Kasumi-1 (cell line): ENCODE data around the gene TTC31.
"Not testable (repeated sequence)": the region's sequence is repeated elsewhere in the genome, so short reads cannot be mapped to it uniquely, and the experiment has no call there.

Experiments used
- DNase-seq, 2 experiments: peaks; one replicate each; lab custom pipeline; 2025; lab: John Stamatoyannopoulos, UW

TTC31 gene

DNA sequence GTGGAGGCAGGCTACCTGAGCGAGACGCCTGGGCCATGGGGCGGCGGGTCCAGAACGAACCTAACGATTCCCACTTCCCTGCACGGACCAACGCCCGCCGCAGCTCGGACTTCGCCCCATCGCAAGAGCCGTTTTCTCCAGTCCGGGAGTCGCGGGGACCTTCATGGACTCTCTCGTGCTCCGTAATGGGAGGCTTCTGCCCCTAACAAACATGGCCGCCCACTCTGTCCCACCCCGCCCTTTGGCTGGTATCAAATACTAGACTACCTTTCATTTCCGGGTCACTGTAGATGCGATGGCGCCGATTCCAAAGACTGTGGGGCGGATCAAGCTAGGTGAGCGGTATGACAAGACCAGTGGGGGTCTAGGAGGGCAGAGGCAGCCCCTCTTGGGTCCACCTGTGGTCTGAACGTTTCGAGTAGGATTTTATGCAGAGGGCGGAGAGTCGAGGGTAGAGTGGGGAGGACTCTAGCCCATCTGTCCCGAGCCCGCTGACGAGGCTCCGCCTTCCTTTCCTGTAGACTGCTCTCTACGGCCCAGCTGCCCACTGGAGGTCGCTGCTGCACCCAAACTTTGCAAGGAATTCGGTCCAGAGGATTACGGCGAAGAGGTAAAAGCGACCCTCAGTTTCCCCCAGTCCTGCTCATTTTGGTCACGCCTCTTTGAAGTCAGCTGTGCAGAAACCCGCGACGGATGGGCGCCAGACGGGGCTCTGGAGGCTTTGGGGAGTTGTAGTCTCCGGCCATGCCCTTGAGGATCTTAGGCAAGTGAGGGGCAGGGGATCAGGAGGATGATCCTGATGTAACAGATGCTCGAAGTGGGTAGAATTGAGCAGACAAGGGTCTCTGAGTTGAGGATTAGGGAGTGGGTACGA lies at the start of gene TTC31, which contains the start of gene CCDC142:
Gene TTC31, plus strand, starts transcription at position 281 of the 874 bp plus-strand sequence. Its CDS starts 15 bp downstream, at position 296.
Gene CCDC142, minus strand, starts transcription at position 198 of the 874 bp plus-strand sequence. Its CDS starts 161 bp downstream, at position 37.
- DNase-seq: peak; percentile 95 to 96

DNA sequence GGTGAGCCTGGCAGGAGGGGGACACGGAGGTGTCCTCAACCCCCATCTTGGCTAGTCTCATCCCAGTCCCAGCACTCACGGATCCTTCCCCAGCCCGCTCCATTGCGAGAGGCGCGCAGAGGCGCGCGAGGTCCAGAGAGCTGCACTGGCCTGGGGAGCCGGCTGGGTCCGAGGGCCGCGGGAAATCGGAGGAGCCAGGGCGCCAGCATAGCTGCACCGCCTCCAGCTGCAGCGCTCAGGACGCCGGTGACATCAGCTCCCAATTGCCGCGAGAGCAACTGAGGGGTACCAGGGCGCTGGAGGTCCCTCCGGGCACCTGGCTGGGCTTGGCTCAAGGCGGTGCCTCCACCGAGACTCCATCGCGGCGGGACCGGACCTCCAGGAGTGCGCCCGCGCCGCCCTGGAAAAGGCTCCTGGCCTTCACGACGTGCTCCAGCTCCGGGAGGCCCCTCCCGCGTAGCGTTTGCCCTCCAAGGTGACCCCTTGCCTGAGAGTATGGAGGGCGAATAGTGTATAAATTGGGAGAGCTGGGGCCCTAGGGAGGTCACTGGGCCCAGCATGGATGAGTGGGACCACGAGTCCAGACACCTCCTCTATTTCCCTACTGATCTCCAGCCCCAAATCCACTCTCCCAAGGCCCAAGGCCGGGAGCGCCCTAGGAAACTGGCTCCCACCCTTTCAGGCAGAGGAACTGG lies 46.6 kb upstream of the TTC31 start:
- DNase-seq: no peak

DNA sequence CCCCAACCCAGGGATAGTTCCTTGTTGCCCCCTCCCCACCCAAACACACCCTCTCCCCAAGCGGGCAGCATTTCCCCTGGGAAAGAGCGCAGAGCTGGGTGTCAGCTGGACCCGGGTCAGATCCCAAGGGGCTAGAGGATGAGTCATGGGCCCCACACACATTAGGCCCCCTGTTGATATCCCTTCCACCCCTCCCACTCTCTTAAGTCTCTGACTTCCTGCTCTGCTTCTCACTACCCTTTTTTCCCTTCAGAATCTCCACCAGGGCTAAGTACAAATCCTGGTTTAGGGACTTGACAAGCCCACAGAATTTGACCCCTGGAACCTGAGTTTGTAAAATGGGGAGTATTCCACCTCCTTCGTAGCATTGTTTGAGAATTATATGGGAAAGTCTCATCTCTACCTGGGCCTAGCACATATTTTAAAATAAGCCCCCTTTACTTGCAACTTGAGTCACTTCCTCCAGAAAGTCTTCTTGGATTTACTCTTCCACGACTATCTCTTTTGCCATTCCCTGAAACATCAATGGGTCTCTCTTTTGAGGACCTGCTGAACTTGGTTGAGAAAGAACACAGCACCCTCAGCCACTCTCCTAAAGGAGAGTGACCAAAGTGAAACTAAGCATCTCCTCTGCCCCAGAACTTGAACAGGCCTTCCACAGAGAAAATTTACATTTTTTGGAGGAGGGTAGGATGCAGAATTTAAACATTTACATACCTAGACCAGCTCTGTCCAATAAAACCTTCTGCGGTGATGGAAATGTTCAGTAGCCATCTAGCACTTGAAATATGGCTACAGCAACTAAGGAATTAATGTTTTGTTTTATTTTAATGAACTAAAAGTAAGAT lies 45.8 kb upstream of the TTC31 start:
- no peak for DNase-seq

DNA sequence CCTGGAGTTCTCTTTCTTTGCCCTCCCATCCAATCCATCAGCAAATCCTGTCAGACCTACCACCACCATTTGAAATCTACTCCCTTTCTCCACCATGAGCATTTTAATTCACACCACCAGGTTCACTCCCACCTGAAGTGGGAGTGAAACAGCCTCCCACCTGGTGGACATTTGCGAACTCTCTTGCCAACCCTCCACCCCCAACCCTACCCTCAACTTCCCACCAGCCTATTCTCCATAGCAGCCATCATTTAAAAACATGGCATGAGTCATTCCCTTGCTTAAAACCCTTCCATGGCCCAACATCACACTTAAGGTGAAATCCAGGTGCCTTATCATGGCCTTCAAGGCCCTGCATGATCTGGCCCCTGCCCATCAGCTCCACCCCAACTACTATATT lies 44.6 kb upstream of the TTC31 start:
- DNase-seq: no peak

DNA sequence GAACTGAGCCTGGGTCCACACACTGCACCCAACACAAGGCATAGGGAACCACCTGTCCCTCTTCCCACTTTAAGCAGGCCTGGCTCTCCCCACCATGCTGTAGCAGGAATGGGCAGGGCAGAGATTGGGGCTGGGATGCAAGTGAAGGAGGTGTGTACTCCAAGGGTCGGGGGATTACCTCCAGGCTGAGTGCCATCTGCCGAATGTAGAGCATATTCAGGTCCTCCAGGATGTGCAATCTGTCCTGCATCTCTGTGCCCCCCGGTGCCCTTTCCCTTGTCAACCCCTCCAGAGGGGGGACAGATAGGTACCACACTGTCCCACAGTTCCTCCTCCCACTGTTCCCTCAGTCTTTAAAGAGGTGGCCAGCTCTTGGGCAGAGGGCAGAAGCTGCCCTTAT lies 43.5 kb upstream of the TTC31 start:
- DNase-seq: no peak

DNA sequence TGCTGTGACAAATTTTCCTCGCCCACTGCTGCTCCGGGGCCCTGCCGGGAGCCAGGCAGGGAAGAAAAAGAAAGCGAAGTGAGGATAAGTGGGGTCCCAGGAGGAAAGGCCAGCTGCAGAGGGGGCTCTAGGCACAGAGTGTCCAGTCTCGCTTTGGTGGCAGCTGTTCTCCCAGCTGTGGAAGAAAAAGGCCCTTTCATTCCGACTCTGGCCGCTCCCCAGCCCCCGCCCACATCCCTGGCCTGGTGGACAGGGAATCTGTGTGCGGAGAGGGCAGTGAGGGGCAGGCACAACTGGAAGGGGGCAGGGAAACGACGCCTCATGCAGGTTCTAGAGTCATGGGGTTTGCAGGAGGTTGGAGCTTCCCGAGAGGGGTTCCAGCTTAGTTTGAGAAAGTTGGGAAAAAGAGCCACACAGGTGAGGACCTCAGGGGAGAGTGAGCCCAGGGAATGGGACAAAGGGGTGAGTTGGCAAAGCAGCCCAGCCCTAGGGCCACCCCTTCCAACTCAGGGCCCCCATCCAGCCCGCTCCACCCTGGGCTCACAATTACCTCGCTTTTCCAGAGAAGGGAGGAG lies 43.0 kb upstream of the TTC31 start:
- no peak for DNase-seq

DNA sequence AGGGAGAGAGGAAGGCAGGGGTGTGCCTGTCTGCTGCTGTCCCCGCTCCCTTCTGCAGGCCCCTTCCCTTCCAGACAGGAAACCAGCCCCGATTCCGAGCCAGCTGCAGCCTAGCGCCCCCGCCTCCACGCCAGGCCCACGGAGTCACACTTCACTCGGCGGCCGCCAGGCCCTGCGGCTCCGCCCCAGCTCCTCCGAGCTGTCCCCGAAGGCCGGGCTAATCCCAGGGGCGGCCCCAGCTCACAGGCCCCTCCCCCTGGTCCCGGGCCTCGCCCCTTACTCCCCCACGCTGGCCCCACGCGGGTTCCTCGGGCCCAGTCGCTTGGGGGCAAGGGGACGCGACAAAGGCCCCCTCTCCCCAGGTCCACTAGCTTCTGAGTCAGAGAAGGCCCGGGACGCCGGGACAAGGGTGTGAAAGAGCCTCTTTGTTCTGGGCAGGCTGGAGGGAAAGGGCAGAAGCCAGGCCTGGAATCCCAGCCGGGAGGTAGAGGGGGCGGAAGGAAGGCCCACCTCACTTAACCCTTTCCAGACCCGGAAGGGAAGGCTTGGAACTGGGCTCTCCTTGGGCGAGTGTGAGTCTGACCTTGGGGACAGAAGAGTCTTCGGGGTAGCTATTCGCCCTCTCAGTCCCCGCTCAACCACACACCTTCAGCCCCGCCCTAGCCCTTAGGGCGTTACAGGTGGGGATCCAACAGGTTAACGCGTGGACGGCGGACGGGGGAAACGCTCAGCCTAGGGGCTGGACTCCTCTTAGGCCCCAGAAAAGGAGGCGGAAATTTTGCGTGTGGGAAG lies 42.3 kb upstream of the TTC31 start:
- peak; percentile 93 for DNase-seq

DNA sequence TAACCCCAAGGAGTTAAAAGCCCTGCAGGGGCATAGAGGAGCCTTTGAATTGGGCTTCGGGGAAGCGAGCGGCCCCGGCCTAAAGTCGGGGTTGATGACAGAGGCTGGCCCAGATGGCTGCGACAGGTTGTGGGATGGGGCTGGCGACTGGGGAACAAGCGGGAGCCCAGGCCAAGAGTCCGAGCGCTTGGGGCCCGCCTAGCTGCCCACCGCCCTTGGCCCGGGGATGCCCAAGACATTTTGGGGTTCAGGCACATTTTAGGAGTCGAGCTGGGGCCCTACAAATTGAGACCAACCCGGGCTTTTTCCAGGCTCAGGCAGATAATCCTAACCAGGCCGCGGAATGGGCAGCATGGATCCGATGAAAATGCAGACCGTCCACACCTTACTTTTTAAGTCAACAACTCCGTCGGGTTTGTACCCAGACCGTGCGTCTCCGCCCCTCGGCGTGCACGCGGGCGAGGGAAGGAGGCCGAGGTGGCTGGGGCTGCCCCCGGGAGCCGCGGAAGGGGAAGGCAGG lies 41.7 kb upstream of the TTC31 start:
- DNase-seq: no peak

DNA sequence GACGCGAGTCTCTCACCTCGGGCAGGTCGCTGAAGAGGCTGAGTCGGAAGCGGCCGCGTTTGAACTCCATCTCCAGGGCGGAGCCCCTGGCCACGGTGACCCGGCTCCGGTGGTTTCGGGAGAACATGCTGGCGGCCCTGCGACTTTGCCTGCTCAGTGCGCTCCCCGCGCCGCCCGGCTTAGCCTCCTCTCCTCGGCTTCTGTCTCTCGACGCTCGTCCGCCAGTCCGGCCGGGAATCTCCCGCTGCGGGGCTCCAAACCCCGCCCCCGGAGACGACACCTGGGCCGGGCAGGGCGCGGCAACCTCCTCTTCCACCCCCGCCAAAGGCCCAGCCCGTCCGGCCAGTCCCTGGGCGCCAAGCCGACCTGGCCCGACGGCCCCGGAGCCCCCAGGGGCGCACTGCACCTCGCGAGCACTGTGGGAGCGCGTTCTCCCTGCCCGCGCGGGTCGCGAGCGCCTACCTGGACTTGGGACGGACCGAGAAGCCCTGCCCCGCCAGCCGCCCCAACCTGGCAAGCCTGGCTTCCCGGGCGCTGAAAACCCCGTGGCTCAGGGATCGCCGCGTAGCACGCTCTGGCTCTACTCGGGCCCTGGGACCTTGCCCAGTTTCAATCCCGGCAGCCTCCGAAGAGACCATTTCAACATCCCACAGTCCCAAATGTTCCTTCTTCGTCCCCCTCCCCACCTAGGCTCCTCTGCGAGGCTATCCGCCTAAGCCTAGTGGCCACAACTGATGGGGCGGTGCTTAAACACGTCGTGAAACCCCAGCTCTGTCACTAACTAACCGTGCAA lies 41.0 kb upstream of the TTC31 start, which contains the start of gene RTKN:
Gene RTKN, minus strand, starts transcription at position 248 of the 793 bp plus-strand sequence. Its CDS starts 121 bp downstream, at position 127.
- no peak for DNase-seq

DNA sequence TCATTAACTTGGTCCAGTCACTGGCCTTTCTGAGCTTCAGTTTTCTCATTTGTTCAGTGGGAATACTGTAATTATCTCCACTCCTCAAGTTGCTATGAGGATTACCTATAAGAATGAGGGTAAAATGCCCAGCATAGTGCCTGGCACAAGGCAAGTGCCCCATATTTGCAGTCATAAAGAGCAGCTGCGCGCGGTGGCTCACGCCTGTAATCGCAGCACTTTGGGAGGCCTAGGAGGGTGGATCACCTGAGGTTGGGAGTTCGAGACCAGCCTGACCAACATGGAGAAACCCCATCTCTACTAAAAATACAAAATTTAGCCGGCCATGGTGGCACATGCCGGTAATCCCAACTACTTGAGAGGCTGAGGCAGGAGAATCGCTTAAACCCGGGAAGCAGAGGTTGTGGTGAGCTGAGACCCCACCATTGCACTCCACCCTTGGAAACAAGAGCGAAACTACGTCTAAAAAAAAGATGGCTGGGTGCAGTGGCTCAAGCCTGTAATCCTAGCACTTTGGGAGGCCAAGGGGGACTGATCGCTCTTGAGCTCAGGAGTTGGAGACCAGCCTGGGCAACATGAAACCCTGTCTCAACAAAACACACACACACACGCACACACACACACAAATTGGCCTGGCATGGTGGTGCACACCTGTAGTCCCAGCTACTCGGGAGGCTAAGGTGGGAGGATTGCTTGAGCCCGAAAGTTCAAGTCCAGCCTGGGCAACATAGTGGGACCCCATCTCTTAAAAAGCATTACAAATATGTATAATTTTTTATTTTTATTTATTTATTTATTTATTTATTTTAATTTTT lies 40.2 kb upstream of the TTC31 start:
- not testable (repeated sequence) for DNase-seq

DNA sequence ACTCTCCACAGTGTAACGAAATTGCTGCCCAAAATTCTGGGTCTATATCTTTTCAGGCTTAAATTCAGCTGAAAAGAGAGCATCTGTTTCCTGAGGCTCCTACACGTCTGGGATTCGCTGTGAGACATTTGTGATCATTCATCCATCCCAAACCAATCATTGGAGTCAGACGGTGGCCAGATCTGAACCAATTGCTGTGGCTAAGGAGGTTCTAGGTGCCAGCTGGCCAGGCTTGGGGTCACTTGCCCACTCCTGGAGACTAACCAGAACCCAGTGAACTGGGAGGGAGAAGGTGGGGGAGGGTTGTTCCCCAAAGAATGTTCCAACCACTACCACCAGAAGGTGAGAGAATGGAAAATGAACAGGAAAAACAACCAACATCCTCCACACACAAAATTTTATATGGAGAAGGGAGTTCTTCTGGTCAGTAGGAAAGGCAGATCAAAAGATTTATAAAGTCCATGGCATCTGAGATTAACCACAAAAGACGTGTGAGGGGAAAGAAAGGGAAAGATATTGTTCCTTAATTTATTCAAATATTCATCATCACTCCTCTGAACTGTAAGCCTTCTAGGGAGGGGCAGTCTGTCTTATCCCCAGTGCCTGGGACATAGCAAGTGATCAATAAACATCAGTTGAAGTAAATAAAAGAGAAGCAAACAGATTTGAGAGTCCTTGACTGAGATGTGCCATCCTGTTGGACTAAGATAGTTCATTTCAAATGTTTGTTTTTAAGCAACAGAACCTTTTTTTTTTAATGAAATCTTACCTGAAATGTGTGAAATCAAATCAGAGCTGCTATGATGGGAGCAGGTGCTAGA lies 38.2 kb upstream of the TTC31 start:
- no peak for DNase-seq

DNA sequence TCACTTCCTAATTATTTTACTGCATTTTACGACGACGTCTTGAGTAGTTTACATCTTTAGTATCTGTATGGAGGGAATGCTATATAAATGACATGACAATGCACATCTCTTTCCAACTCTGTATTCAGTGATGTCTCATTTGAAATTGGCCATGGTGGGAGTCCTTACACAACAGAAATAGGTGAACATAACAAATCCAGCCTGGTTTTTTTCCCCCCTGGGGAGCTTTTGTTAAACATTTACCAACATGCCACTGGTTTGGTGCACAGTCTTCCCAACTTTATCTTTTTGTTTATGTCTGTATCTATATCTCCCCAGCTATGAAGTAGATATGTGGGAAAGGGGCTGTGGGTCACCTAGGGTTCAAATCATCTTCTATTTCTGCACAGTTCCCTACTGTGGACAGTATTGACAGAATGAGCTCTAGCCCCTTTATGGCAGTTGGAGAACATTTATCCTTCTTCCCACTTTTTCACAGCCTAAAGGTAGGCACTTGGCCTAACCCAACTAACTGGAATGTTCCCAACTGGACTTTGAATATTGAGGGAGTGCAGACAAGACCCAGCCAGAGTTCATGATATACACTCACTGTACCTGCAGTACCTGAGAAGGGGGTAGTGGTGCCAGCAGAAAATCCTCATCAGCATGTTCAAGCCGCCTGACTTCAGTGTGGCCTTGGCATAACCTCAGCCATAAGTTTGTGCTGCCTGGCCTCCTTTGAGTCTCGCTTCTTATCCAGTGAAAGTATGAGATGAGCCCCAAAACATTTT lies 35.5 kb upstream of the TTC31 start:
- DNase-seq: no peak

DNA sequence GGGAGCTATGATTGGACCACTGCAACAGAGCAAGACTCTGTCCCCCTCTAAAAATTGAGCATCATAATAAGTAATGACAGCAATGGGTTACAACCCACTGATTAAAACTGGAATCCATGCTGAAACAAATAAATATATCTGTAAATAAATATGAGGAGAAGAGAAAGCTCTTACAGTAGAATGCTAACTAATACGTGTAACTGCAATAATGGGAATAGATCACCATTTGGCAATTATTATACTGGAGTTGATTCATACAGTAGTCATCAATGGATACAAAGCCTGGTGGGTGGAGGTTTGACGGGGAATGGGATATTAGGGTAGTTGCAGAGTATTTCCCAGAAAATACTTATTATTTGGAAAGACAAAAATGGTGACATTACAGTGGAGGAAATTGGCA lies 34.1 kb upstream of the TTC31 start:
- DNase-seq: no peak

DNA sequence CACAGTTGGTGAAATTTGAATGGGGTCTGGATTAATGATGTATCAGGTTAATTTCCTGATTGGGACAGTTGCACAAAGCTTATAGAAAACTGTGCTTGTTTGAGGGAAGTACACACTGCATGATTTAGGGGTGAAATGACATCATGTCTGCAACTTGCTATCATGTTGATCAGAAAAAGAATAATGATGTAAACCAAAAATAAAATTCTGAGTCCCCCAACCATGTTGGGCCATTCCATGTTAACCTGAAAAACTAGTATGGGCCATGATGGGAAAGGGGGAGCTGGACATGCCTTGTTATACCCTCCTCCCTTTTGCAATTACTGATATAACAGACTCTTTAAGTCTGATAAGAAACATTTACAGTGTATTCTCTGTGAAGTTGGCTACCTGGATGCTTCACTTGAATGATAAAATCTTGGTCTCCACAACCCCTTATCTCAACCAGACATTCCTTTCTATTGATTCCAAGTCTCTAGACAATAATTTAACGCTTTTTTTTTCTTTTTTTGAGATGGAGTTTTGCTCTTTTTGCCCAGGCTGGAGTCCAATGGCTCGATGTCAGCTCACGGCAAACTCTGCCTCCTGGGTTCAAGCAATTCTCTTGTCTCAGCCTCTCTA lies 32.2 kb upstream of the TTC31 start:
- no peak for DNase-seq

DNA sequence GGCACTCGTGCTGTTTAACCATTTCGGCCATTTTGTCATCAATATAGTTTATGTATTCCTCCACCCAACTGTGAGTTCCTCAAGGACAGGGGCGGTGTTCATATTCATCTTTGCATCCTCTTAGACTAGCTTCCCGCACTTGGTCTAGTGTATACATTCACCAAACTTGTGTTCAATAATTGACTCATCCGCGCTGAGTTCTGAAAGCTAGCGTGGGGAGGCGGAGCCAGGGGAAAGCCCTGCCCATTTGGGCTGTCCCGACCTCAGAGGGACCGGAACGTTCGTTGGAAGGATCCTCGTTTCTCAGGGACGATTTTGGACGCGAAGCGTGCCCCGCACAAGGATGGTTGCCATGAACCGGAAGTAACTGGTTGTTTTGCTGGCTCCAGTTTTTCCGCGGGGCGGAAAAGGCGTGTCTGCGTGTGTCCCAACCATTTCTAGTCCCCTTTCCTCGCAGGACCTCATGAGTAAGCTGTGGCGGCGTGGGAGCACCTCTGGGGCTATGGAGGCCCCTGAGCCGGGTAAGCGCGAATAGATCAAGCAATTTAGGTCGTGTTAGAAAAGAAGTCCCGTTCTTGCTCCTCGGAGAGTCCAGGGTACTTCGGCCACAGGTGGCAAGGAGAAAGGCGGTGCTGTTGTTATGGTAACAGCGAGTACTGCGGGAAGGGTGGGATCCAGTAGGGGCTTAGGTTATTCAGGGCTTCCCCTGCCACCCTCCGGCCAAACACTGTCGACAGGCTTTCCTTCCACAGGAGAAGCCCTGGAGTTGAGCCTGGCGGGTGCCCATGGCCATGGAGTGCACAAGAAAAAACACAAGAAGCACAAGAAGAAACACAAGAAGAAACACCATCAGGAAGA lies 28.0 kb upstream of the TTC31 start, which contains the start of gene INO80B:
Gene INO80B, plus strand, starts transcription at position 434 of the 858 bp plus-strand sequence. Its CDS starts 30 bp downstream, at position 464.
- peak; percentile 98 for DNase-seq

DNA sequence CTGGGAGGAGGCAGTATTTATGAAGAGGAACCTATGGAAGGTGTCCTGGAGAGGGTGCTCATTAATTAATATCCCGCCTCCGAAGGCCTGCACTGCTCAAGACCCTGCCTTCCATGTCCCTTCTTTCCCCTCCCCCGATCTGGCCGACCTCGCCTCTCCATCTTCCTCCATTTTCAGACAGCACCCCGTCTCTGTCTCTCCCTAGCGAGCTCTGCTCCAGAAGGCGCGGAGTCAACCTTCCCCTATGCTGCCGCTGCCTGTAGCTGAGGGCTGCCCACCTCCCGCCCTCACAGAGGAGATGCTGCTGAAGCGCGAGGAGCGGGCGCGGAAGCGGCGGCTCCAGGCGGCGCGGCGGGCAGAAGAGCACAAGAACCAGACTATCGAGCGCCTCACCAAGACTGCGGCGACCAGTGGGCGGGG lies 25.7 kb upstream of the TTC31 start:
- DNase-seq: peak; percentile 47 to 68
